ENCODE data around the gene FTO. TPM values are rescaled to one million over a fixed set of nuclear protein-coding genes. Genes with fewer than 3 reads are reported as not detected.

FTO gene
- total RNA-seq, 1 donor from 2014 or later: 75.6 TPM

GRCh38 chr16:54121539-54122295, 417.8 kb downstream of the FTO start:
- Histone ChIP-seq H3K27me3 (no peaks in the 10 kb centered on the region), H3K36me3 (no peaks in the 10 kb centered on the region), H3K4me3 (no peak overlapping the region), H3K27ac (no peak overlapping the region), H3K4me1 (no peaks in the 10 kb centered on the region), H3K9me3 (no peaks in the 10 kb centered on the region)
- TF ChIP-seq CTCF (IDR thresholded peaks at IDR 0.05): no peak
- ATAC-seq: no peak
- intact Hi-C loops (cut with DNase I): no loop called here
- DNase-seq: no peak

- H3K9me3 ChIP-seq: no peaks in the 10 kb centered on the region
- no peaks in the 10 kb centered on the region for H3K36me3 ChIP-seq
- intact Hi-C loops (cut with DNase I): no loop called here
- no peak for TF ChIP-seq CTCF (IDR thresholded peaks at IDR 0.05)
- H3K4me3 ChIP-seq: no peak overlapping the region
- DNase-seq: no peak
- no peak overlapping the region for H3K27ac ChIP-seq
- no peaks in the 10 kb centered on the region for H3K27me3 ChIP-seq
- no peak for ATAC-seq
- no peaks in the 10 kb centered on the region for H3K4me1 ChIP-seq
These were observed 419.8 kb downstream of the FTO start for GRCh38 chr16:54123766-54124165.

DNA sequence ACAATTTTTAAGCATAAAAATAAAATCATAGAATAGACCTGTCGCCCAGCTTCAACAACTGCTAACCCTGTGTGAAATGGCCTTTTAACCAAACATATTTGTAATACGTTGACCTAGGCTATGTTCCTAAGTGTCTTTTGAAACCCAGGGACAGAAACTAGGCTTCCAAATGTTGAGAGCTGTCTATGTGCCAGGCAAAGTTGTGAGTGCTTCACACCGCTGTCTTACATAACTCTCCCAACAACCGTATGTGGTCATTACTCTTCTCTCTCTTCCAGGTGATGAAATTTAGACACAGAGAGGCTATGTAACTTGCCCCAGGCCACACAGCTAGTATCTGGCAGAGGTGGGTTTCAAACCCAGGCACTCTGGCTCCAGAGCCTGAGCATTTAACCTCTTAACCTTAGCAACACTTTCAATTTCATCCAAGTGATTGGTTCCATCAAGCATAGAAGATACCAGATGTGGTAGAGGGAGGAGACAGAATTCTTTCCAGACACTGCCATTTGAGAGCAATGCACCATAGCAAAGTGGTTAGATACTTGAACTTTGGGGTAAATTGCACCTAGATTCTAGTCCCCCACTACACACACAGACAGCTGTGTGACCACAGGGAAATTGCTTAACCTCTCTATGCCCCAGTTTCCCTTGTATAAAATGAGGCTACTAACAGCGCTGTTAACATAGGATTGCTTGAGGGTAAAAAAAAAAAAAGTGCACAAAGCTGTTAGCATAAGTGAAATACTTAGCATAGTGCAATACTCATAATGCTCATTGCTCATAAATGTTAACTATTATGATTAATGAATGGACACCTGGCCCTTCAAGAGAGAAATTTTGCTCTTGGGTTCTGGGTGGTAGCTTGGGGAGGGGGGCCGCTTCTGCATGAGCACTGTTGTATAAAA, 422.0 kb downstream of the FTO start:
- intact Hi-C loops (cut with DNase I): no loop called here
- TF ChIP-seq CTCF (IDR thresholded peaks at IDR 0.05): no peak
- H3K27ac ChIP-seq: no peak overlapping the region
- no peaks in the 10 kb centered on the region for H3K36me3 ChIP-seq
- no peaks in the 10 kb centered on the region for H3K4me1 ChIP-seq
- H3K9me3 ChIP-seq: no peaks in the 10 kb centered on the region
- H3K4me3 ChIP-seq: no peak overlapping the region
- DNase-seq (no peak), ATAC-seq (no peak)
- no peaks in the 10 kb centered on the region for H3K27me3 ChIP-seq

DNA sequence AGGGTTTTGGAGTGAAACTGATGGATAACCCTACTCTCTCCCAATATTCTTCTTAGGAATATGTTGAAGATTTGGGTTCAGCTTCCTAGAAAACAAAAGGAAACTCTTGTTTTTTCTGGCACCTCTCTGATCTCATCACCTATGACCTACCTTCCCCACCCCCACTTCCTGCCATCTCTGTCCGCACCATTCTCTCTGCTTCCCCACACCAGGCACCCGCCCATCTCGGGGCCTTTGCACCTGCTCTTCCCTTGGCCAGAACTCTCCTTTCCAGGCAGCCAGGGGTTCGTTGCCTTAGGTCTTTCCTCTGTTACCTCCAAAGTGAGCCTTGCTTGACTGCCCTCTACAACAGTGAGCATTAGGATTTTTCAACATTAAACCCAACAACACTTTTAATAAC, 423.0 kb downstream of the FTO start:
- intact Hi-C loops (cut with DNase I): no loop called here
- no peaks in the 10 kb centered on the region for H3K27me3 ChIP-seq
- no peak overlapping the region for H3K27ac ChIP-seq
- TF ChIP-seq CTCF (IDR thresholded peaks at IDR 0.05): no peak
- H3K4me1 ChIP-seq: no peaks in the 10 kb centered on the region
- ATAC-seq (no peak), DNase-seq (no peak)
- H3K9me3 ChIP-seq: no peaks in the 10 kb centered on the region
- no peaks in the 10 kb centered on the region for H3K36me3 ChIP-seq
- no peak overlapping the region for H3K4me3 ChIP-seq

DNA sequence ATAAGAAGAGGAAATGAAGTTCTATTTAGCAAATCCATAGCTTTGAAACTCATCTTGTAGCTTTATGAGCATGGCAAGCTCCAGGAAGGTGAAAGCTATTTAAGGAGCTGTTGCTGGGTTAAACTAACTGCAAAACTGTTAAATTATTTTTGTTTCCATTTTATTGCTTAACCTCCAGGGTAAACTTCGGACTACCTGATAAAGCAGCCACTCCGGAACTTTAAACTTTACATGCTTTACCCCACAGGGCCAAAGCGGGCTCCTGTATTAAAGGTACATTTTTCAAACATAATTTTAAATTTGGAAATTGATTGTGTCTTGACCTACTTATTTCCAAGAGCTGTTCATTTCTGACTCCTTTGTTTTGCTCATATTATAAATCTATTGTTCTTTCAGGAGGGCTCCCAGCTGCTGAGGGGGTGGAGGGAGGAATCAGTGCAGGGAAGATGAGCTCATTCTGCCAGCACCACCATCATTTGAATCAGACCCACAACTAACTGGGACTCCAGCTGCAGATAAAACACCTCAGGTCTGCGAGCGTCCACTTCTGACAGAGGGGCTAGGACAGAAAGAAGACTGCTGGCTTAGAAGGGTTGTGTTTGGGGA, 424.8 kb downstream of the FTO start:
- no peak for DNase-seq
- Histone ChIP-seq H3K9me3 (no peaks in the 10 kb centered on the region), H3K4me1 (no peaks in the 10 kb centered on the region), H3K27ac (no peak overlapping the region), H3K36me3 (no peaks in the 10 kb centered on the region), H3K27me3 (no peaks in the 10 kb centered on the region), H3K4me3 (no peak overlapping the region)
- no peak for TF ChIP-seq CTCF (IDR thresholded peaks at IDR 0.05)
- no peak for ATAC-seq
- intact Hi-C loops (cut with DNase I): no loop called here

Data from upper lobe of right lung (tissue), 1 donor.